Neural progenitor cell (in vitro differentiated cells): ENCODE data around the gene UBA1. TPM values are rescaled to one million over a fixed set of nuclear protein-coding genes. Genes with fewer than 3 reads are reported as not detected.

Experiments used
- DNase-seq: peaks from one replicate; pipeline ENCODE4 v3.0.0-alpha.2; 2016; ENCODE audit warnings: low spot score
- H2AFZ ChIP-seq: fragments of 200-600 bp; sonication (generic); replicated peaks from 2 replicates; pipeline ENCODE4 v1.6.1; 2016; ENCODE audit warnings: antibody characterized with exemption
- H3F3A ChIP-seq: fragments of 200-600 bp; sonication (generic); 2 replicates; pipeline ENCODE4 v1.6.1; 2016; ENCODE audit warnings: antibody characterized with exemption, low read depth
- H3K27ac ChIP-seq: fragments of 200-600 bp; sonication (generic); 2 replicates; pipeline ENCODE4 v1.5.1; 2016; ENCODE audit warnings: mild to moderate bottlenecking
- H3K27me3 ChIP-seq: fragments of 200-600 bp; sonication (generic); 2 replicates; pipeline ENCODE4 v1.6.1; 2016; ENCODE audit warnings: mild to moderate bottlenecking, moderate library complexity
- H3K36me3 ChIP-seq: fragments of 200-600 bp; sonication (generic); 2 replicates; pipeline ENCODE4 v1.5.1; 2016
- H3K4me1 ChIP-seq: fragments of 200-600 bp; sonication (generic); 2 replicates; pipeline ENCODE4 v1.6.1; 2016; ENCODE audit warnings: mixed run types
- H3K4me2 ChIP-seq: fragments of 200-600 bp; sonication (generic); 2 replicates; pipeline ENCODE4 v1.6.1; 2016
- H3K4me3 ChIP-seq: fragments of 200-600 bp; sonication (generic); 2 replicates; pipeline ENCODE4 v1.5.1; 2016
- H3K79me2 ChIP-seq: fragments of 200-600 bp; sonication (generic); 2 replicates; pipeline ENCODE4 v1.6.1; 2016; ENCODE audit warnings: low read depth
- H3K9ac ChIP-seq: fragments of 200-600 bp; sonication (generic); 2 replicates; pipeline ENCODE4 v1.6.1; 2016
- H3K9me3 ChIP-seq: fragments of 200-600 bp; sonication (generic); 2 replicates; pipeline ENCODE4 v1.5.1; 2016; ENCODE audit warnings: low read depth
- H4K20me1 ChIP-seq: fragments of 200-600 bp; sonication (generic); 2 replicates; pipeline ENCODE4 v1.6.1; 2016; ENCODE audit warnings: low read depth
- H3K27ac Mint-ChIP-seq: 3 replicates; pipeline ENCODE4 v1.8.0; 2021; ENCODE audit warnings: mixed read lengths
- H3K27me3 Mint-ChIP-seq: 2 replicates; pipeline ENCODE4 v1.8.0; 2022; ENCODE audit warnings: low read depth, mild to moderate bottlenecking, inconsistent platforms, moderate library complexity, mixed read lengths; ENCODE audit not compliant: insufficient read depth
- H3K36me3 Mint-ChIP-seq: 3 replicates; pipeline ENCODE4 v1.8.0; 2021; ENCODE audit warnings: mixed read lengths
- H3K4me1 Mint-ChIP-seq: 3 replicates; pipeline ENCODE4 v1.8.0; 2021; ENCODE audit warnings: mixed read lengths
- H3K4me3 Mint-ChIP-seq: 3 replicates; pipeline ENCODE4 v1.8.0; 2021; ENCODE audit warnings: mild to moderate bottlenecking, moderate library complexity, mixed read lengths
- H3K9me3 Mint-ChIP-seq: 3 replicates; pipeline ENCODE4 v1.8.0; 2020; ENCODE audit warnings: mixed read lengths
- EZH2 ChIP-seq: fragments of 200-600 bp; sonication (generic); IDR thresholded peaks from 2 replicates; pipeline ENCODE4 v1.6.1; 2017; ENCODE audit warnings: antibody characterized with exemption, mild to moderate bottlenecking, moderate library complexity
- EZH2phosphoT487 ChIP-seq: fragments of 200-600 bp; sonication (generic); IDR thresholded peaks from 2 replicates; pipeline ENCODE4 v1.6.1; 2017; ENCODE audit warnings: antibody characterized with exemption
- total RNA-seq: library from RNA; depleted of rRNA; stranded (reverse); fragments of >200 nt; gene quantifications from 2 replicates; pipeline ENCODE4 v1.2.3, GENCODE V29; 2015; ENCODE audit warnings: low replicate concordance
- TF ChIP-seq, protein P1 (sequence below): fragments of 200-600 bp; sonication (generic); IDR thresholded peaks from 2 replicates; pipeline ENCODE4 v1.5.1; 2017; ENCODE audit warnings: antibody characterized with exemption, mild to moderate bottlenecking

UBA1 gene
- total RNA-seq, 1 donor from 2014 or later, result 291 TPM

DNA sequence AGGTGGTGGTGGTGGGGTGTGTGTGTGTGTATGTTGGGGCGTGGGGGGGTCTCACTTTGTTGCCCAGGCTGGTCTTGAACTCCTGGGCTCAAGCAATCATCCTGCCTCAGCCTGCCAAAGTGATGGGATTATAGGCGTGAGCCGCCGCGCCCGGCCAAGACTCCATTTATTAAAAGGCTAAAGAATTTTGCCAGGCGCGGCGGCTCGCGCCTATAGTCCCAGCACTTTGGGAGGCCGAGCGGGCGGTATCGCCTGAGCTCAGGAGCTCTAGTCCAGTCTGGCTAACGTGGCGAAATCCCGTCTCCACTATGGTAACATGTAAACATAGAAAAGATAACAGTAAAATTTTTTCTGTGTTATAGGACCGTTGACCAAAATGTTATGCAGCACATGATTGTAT, 3.7 kb upstream of the UBA1 start:
- H3K27ac Mint-ChIP-seq, result no peak overlapping the region
- Histone ChIP-seq H2AFZ (no peak overlapping the region), H3K4me2 (no peak overlapping the region), H3K4me3 (no peak overlapping the region), H3K27me3 (peaks cover 19% of the 10 kb centered on the region), H3K4me1 (peaks cover 9% of the 10 kb centered on the region), H4K20me1 (peaks cover 9% of the 10 kb centered on the region), H3K36me3 (no peaks in the 10 kb centered on the region), H3K9me3 (no peaks in the 10 kb centered on the region), H3K79me2 (peaks cover 13% of the 10 kb centered on the region), H3K9ac (no peak overlapping the region), H3K27ac (no peak overlapping the region), H3F3A (peaks cover 19% of the 10 kb centered on the region)
- H3K27me3 Mint-ChIP-seq, result peaks cover 9% of the 10 kb centered on the region
- TF ChIP-seq, protein P1, sequence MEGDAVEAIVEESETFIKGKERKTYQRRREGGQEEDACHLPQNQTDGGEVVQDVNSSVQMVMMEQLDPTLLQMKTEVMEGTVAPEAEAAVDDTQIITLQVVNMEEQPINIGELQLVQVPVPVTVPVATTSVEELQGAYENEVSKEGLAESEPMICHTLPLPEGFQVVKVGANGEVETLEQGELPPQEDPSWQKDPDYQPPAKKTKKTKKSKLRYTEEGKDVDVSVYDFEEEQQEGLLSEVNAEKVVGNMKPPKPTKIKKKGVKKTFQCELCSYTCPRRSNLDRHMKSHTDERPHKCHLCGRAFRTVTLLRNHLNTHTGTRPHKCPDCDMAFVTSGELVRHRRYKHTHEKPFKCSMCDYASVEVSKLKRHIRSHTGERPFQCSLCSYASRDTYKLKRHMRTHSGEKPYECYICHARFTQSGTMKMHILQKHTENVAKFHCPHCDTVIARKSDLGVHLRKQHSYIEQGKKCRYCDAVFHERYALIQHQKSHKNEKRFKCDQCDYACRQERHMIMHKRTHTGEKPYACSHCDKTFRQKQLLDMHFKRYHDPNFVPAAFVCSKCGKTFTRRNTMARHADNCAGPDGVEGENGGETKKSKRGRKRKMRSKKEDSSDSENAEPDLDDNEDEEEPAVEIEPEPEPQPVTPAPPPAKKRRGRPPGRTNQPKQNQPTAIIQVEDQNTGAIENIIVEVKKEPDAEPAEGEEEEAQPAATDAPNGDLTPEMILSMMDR, result no peak
- TF ChIP-seq EZH2phosphoT487, result no peak
- H3K4me3 Mint-ChIP-seq, result no peak overlapping the region
- peak; percentile 28 for DNase-seq
- no peaks in the 10 kb centered on the region for H3K9me3 Mint-ChIP-seq
- H3K36me3 Mint-ChIP-seq, result peaks cover 13% of the 10 kb centered on the region
- peaks cover 22% of the 10 kb centered on the region for H3K4me1 Mint-ChIP-seq

DNA sequence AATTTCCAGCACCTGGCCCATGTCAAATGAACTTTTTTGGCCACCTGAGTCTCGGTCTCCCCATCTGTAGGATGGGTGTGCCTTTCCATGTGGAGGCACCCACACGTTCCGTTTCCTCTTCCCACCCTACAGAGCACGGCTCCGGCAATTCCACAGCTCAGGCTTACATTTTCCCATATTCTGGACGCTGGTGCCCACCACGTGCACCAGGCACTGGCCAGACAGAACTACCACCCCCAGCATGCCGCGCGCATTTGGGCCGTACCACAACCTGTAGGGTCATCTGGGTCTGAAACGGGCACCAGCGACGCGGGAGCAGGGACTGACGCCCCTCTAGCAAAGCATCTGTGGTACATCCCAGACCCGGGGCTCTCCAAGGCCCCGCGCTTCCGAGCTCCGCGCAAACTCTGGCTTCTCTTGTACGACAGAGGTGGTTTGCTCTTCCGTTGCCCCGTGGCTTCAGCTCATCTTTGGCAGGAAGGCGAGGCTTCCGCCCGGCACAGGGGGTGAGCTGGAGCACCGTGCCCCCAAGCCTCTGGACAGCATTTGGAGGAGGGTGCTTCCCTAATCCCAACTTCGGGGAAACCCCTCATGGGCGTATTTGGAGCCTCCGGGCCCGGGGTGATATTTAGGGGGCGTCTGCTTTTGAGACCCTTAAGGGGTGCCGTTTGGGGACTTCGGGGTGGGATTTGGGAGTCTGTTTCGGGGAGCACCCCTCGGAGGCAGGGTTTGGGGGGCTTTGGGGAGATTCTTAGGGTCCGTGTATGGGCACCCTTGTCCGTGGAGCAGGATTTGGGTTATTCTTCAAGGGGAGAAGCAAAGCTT, 3.0 kb upstream of the UBA1 start:
- TF ChIP-seq EZH2, result no peak
- TF ChIP-seq, protein P1, result no peak
- TF ChIP-seq EZH2phosphoT487, result no peak
- H3K4me1 ChIP-seq, result peaks cover 15% of the 10 kb centered on the region
- no peaks in the 10 kb centered on the region for H3K9me3 ChIP-seq
- Mint-ChIP-seq H3K4me3 (peak overlapping the region; percentile 90), H3K27ac (peak overlapping the region; percentile 87), H3K27me3 (peaks cover 9% of the 10 kb centered on the region), H3K9me3 (no peaks in the 10 kb centered on the region), H3K4me1 (peaks cover 28% of the 10 kb centered on the region), H3K36me3 (peaks cover 13% of the 10 kb centered on the region)
- no peak overlapping the region for H3K27ac ChIP-seq
- H3K79me2 ChIP-seq, result peaks cover 20% of the 10 kb centered on the region
- no peaks in the 10 kb centered on the region for H3K36me3 ChIP-seq
- peak overlapping the region; percentile 57 for H2AFZ ChIP-seq
- H4K20me1 ChIP-seq, result peaks cover 17% of the 10 kb centered on the region
- H3F3A ChIP-seq, result peaks cover 19% of the 10 kb centered on the region
- DNase-seq, result peak; percentile 97
- no peak overlapping the region for H3K9ac ChIP-seq
- H3K27me3 ChIP-seq, result peaks cover 19% of the 10 kb centered on the region
- peak overlapping the region; percentile 47 for H3K4me3 ChIP-seq
- peak overlapping the region; percentile 76 for H3K4me2 ChIP-seq

DNA sequence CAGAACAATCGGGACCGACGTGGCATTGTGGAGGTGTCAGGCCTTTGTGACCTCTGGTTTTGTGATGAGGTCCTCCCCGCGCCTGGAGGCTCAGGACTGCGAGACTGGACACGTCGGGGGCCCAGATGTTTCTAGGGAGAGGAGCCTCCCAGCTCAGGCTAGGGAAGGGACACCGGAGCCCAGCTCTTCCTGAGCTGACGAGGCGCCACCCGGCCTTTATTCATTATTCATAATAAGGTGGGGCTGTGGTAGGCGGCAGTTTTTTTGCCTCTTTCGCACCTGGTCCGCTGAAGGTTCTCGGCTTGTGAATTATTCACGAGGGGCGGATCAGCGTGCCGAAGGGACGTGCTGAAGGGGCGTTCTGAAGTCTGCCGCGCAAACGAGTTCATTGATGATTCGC, 2.3 kb upstream of the UBA1 start:
- H3K4me1 Mint-ChIP-seq, result peaks cover 35% of the 10 kb centered on the region
- DNase-seq, result peak; percentile 58

More for the DNA sequence above, 2.3 kb upstream of the UBA1 start:
- no peak for TF ChIP-seq EZH2
- TF ChIP-seq EZH2phosphoT487, result no peak
- TF ChIP-seq, protein P1, result no peak
- Histone ChIP-seq H3K4me2 (peak overlapping the region; percentile 76), H3K27ac (no peak overlapping the region), H3K36me3 (no peaks in the 10 kb centered on the region), H3K79me2 (peaks cover 27% of the 10 kb centered on the region), H3K9ac (no peak overlapping the region), H3F3A (peaks cover 19% of the 10 kb centered on the region), H2AFZ (peak overlapping the region; percentile 57), H3K9me3 (no peaks in the 10 kb centered on the region), H3K27me3 (peaks cover 19% of the 10 kb centered on the region), H3K4me1 (peaks cover 22% of the 10 kb centered on the region), H4K20me1 (peaks cover 24% of the 10 kb centered on the region), H3K4me3 (peak overlapping the region; percentile 47)
- peak overlapping the region; percentile 90 for H3K4me3 Mint-ChIP-seq
- H3K36me3 Mint-ChIP-seq, result peaks cover 17% of the 10 kb centered on the region
- peaks cover 9% of the 10 kb centered on the region for H3K27me3 Mint-ChIP-seq
- no peaks in the 10 kb centered on the region for H3K9me3 Mint-ChIP-seq
- H3K27ac Mint-ChIP-seq, result no peak overlapping the region
